ENCODE data around the gene CRYBB1.

Gene CRYBB1

GRCh38 chr22:26552466-26552865, 65.4 kb downstream of the CRYBB1 start:
- no peak for DNase-seq (ENCODE audit: low read depth)

- no peak for DNase-seq (ENCODE audit: low read depth)
These were observed 66.3 kb downstream of the CRYBB1 start for GRCh38 chr22:26551568-26551967.

- DNase-seq (ENCODE audit: low read depth) = no peak
These were observed 67.3 kb downstream of the CRYBB1 start for GRCh38 chr22:26550498-26551033.

- DNase-seq (ENCODE audit: low read depth) = no peak
These were observed 67.8 kb downstream of the CRYBB1 start for GRCh38 chr22:26549902-26550497.

Data from CMK (cell line).